ENCODE data around the gene PDZD2.

GRCh38 chr5:31964007-31964360, 325.1 kb downstream of the PDZD2 start:
- TF ChIP-seq CTCF (IDR thresholded peaks at IDR 0.05) (no peak), POLR2A (IDR thresholded peaks at IDR 0.05) (no peak)
